NOMO-1 (cell line): ENCODE measurements around the gene SERINC5.
"Not testable (repeated sequence)": the region's sequence is repeated elsewhere in the genome, so short reads cannot be mapped to it uniquely, and the experiment has no call there.

Experiments
- DNase-seq, 2 experiments: peaks; one replicate each; lab custom pipeline; 2025; ENCODE audit not compliant: unreplicated experiment in 2 of 2; lab: John Stamatoyannopoulos, UW

The SERINC5 gene

DNA sequence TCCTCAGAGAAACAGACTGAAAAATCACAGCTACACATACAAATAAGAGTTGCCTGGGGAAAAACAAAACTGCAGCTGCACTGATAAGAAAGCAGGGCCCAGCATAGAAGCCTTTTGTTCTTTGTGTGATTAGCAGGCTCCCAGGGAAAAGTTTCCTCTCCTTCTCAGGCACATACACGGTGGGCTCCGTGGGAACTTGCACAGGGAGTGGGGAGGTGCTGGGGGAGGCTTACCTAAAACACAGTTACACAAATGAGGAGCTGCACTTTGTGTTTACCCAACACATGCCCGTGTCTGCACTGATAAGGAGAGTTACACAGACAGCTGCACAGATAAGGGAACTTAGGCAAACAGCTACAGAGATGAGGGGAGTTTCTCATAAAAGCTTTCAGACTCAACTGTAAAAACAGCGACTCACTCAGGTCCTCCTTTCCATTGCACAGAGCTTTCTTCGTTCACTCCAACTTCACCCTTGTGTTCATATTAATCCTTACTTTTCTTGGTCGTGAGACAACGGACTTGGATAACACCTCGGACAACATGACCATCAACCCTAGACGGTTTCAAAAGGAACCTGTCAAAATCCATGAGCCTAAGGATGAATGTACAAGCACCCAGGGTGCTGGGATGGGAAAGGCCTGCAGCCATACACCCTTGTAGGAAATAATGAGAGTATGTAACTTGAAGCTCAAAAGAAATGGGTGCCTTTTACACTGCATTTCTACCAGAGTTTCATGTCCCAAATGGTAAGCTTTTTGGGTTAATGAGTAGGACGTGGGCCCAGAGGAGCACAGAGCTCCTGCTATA lies 50.8 kb downstream of the SERINC5 start:
- DNase-seq = peak; percentile 32 to 50

DNA sequence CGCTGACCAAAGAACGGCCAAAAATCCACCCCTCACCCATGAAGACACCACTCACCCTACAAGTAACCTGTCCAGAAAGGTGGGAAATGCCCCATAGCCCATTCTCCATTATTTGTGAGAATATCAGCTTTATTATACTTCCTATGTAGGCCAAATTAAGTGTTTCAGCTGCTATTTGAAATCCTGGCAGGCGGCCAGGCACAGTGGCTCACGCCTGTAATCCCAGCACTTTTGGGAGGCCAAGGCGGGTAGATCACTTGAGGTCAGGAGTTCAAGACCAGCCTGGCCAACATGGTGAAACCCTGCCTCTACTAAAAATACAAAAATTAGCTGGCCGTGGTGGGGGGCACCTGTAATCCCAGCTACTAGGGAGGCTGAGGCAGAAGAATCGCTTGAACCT lies 54.1 kb downstream of the SERINC5 start:
- not testable (repeated sequence) for DNase-seq

DNA sequence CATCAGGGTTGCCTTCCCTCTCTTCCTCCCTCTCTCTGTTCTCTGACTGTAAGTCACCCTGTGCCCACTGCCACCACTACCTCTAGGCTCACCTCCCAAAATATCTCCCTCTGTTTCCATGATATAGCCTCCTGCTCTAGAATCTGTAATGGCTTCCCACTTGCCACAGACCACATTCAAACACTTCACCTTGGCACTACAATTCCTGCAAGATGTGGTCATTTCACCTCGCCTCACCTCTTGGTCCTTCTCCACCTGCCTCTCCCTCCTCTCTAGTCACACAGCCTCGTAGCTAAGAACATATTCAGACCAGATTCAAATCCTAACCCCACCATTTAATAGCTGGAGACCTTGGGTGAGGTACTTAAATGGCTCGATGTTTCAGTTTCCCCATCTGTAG lies 56.9 kb downstream of the SERINC5 start:
- no peak for DNase-seq

- DNase-seq = no peak
These were observed 57.4 kb downstream of the SERINC5 start for GRCh38 chr5:80198399-80198798.

DNA sequence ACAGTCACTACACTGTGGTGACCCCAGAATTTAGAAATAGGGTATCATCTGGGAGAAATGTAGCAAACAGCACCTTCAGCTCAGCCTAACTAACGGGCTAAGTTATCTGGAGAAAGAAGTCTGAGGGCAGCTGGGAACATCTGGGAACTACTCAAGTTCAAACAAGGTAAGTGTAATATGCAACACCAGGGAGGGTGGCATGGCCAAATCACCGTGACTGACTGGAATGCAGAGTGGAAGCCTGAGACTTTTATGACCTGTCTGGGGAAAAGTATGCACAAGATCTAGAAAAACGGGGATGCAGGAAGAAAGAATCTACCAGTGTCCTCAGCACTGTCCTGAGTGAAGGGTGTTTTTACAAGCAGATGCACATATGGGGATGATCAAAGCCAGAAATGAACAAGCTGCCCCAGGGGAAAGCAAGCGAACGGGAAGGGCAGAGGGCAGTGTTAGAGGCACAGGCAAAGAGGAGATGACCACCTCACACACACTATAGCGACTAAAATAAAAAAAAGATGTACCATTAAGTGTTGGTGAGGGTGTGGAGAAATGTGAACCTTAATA lies 59.9 kb downstream of the SERINC5 start:
- no peak for DNase-seq

DNA sequence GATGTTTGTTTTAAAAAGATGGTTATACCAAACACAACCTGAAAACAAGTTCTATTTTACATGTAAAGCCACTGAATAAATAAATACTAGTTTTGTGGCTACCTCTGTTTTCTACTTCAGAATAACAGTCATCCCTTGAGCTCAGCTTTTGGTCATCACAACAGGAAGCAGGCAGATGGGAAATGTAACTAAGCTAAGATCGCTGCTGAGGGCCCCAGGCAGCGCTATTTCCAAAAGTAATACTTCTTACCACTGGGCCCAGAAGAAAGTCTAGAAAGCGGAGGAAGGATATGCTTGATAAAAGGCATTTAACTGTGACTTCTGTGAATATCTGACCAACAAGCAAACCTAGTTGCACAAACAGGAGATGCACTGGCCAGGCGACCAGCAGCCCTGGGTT lies 61.4 kb downstream of the SERINC5 start:
- peak in 1 of 2 experiments; percentile 14 for DNase-seq

GRCh38 chr5:80193401-80193800 lies 62.4 kb downstream of the SERINC5 start:
- no peak for DNase-seq

GRCh38 chr5:80192507-80193241 lies 63.2 kb downstream of the SERINC5 start:
- peak in 1 of 2 experiments; percentile 5 for DNase-seq

DNA sequence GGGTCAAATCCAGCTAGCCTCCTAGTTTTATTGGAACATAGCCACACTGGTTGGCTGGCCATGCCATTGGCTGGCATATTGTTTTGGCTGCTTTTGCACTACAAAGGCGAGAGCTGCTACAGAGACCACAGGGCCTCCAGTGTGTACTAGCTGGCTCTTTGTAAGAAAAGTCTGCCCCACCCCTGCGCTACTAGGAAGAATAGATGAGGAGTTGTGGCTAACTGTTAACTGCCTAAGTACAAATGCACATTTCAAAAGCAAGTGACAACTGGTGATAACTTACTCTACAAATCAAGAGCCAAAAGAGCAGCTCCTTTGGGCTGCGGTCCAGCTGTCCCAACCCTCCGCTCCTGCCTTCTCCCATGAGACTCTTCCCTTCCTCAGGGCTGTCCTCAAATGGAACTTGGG lies 63.9 kb downstream of the SERINC5 start:
- DNase-seq = no peak

GRCh38 chr5:80191397-80191796 lies 64.5 kb downstream of the SERINC5 start:
- no peak for DNase-seq

- DNase-seq = peak in 1 of 2 experiments; percentile 33
These were observed 64.9 kb downstream of the SERINC5 start for GRCh38 chr5:80190960-80191359.

DNA sequence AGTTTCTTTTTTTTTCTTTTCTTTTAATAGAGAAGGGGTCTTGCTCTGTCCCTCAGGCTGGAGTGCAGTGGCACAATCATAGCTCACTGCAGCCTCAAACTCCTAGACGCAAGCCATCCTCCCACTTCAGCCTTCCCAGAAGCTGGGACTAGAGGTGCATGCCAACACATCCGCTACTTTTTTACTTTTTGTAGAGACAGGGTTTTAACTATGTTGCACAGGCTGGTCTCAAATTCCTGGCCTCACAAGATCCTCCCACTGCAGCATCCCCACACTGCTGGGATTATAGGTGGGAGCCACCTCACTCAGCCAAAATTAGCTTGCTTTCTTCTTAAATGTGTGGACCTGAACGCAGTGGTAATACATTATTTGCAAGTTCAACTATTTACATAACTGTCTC lies 66.1 kb downstream of the SERINC5 start:
- DNase-seq = no peak

DNA sequence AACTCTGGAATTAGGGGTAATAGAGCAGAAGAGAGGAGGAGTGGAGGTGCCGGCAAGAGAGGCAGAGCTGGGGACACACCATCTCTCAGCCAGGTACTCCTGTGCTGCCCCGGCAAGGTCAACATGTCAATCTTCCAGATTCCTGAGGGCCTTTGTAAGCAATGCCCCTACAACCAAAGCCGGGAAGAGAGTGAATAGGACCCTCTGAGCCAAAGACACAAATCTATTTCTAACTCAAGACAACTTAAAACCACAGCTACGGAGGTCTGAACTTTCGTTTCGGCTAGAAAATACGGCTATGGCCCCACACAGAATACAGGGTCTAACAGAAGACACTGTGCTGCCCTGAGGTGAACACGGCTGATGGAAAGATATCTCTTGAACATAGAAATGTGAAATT lies 66.6 kb downstream of the SERINC5 start:
- DNase-seq = no peak

GRCh38 chr5:80187421-80188090 lies 68.3 kb downstream of the SERINC5 start:
- no peak for DNase-seq

GRCh38 chr5:80185535-80185934 lies 70.3 kb downstream of the SERINC5 start:
- not testable (repeated sequence) for DNase-seq

DNA sequence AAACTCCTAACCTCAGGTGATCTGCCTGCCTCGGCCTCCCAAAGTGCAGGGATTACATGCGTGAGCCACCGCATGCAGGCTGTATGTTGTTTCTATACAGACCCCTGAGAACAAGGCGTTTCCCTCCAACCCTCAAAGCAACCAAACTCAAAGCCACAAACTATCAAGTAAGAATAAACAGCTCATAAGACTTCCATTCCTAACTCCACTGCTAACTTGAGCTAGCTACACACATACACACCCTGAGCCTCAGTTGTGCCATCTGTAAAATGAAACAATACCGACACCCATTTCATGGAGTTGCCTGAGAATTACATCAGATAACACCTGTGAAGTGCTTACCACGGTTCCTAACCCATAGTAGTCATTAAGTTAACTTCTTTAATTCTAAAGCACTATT lies 70.8 kb downstream of the SERINC5 start:
- DNase-seq = no peak

DNA sequence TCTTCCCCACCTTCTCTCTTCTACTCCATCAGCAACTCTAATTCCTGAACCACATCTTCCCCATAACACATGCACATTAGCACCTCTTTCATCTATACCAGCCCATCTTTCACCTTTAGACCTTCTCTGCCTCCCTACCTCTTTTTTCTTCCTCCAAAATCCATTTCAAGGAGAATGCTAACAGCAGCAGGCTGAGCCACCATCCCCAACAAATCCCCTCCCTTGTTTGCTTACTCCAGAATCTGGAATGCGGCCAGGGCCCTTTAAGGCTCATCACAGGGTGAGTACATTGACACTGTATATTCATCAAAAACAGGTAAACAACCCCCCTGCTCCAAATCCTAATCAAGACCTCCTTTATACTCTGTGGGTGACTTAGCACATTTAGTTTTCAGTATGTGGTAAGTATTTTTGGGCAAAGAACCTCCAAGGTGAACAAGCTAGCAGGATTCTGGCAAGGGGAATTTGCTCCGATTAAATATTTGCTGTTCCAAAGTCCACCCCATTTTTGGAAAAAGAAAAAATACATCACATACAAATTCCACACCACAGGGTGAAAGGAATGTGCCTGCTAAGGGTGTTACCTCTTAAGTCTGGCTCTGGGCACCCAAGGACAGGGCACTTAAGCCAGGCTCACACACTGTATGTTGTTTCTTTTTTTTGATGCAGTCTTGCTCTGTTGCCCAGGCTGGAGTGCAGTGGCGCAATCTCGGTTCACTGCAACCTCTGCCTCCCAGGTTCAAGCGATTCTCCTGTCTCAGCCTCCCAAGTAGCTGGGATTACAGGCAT lies 71.4 kb downstream of the SERINC5 start:
- DNase-seq = no peak

- not testable (repeated sequence) for DNase-seq
These were observed 72.1 kb downstream of the SERINC5 start for GRCh38 chr5:80183728-80184234.

DNA sequence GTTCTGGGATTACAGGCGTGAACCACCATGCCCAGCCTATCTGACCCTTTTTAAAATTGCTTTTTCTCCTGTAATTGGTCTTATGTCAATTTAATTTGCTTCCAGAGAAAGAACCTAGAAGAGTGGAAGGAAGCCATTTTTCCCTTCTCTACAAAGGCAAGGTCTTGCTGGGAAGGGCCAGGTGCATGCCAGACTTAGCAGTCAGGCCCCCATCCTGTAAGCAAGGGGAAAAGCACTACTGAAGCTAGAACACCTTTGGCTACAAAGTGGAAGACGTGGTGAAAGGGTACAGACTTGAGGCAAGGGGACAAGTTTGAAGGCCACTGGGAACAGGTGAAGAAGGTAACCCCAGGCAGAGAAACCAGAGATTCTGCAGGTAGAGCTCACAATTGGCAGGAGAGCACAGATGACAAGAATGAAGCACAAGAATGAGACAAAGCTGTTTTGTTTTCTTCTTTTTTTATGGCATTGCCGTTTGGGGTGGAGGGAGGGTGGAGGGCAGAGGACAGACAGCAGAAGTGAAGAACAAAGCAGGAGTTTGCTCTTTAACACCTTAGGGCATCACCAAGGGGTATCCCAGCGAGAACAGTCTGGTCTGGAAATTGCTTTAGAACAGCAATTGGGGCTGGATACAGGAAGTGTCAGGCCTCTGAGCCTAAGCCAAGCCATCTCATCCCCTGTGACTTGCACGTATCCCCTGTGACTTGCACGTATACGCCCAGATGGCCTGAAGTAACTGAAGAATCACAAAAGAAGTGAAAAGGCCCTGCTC lies 72.9 kb downstream of the SERINC5 start:
- no peak for DNase-seq
